IPS-15b (cell line): ENCODE measurements around the gene LRCOL1.

Experiments used
- H3K27me3 ChIP-seq: one replicate; pipeline ENCODE4 v1.6.1; 2013; ENCODE audit warnings: low read length; ENCODE audit not compliant: control insufficient read depth, insufficient read depth
- H3K36me3 ChIP-seq: one replicate; pipeline ENCODE4 v1.6.1; 2013; ENCODE audit warnings: low read length; ENCODE audit not compliant: control insufficient read depth, insufficient read depth
- H3K4me1 ChIP-seq: one replicate; pipeline ENCODE4 v1.6.1; 2013; ENCODE audit warnings: mild to moderate bottlenecking, low read length; ENCODE audit not compliant: control insufficient read depth, insufficient read depth
- H3K4me3 ChIP-seq: one replicate; pipeline ENCODE4 v1.5.1; 2013; ENCODE audit warnings: low read depth, low read length
- H3K9ac ChIP-seq: one replicate; pipeline ENCODE4 v1.6.1; 2013; ENCODE audit warnings: low read depth, mild to moderate bottlenecking, low read length
- H3K9me3 ChIP-seq: one replicate; pipeline ENCODE4 v1.6.1; 2013; ENCODE audit warnings: mild to moderate bottlenecking, low read length; ENCODE audit not compliant: control insufficient read depth, insufficient read depth

Gene LRCOL1

DNA sequence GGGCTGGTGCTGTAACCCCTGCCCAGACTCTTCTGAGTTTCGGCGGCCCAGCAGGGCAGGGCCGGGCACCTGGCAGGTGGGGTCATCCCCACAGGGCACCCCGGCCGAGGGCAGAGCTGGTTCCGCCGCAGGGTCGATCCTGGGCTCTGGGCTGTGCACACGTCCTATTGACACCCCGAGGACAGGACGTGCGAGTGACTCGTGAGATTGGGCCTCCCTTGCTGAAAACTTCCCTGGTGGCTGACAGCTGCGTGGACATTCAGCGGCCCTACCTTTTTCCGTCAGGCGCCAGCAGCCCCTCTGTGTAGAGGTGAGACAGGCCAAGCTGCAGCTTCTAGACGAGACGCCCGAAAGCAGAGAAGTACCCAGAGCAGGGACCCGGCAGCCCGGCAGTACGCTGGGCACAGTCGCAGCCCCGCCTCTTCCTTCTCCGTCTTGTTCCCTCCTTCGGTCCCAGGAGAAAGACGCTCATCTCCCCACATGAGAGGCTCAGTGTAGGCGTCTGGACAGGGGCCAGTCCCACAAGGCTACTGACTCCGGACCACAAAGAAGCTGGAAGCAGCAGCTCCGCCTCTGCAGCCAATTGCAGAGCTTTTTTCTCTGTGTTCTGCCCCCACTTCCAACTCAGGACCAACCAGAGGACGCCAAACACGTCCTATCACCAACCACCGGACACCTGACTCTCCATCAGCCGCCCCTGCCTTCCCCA is at the start of gene LRCOL1:
TSS of gene LRCOL1 (minus strand) at position 532 of the 709 bp plus-strand sequence. CDS start 4,331 bp downstream, outside the sequence.
- no peak within 1 kb of the TSS for H3K4me3 ChIP-seq

DNA sequence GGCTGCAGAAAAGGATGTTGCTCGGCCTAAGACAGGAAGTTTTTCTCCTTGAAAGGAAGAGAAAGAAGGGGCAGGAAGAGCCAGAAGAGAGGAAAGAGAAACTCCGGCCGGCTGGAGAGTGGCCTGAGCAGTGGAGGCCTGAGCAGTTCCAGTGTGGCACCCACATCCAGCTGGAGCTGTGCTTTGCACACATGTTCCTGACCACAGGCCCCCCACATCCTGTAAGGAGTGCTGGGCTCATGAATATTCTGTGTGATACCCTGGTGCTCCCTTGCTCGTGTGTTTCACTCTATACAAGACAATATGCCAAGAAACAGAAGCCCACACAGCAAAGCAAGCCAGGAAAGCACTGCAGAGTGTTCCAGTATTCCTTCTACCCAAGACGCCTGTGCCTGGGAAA is 49.7 kb upstream of the LRCOL1 start:
- peaks cover 76% of the 10 kb centered on the region for H3K36me3 ChIP-seq
- H3K4me3 ChIP-seq, result no peak overlapping the region
- no peaks in the 10 kb centered on the region for H3K9me3 ChIP-seq
- H3K4me1 ChIP-seq, result no peaks in the 10 kb centered on the region
- H3K27me3 ChIP-seq, result no peaks in the 10 kb centered on the region
- no peak overlapping the region for H3K9ac ChIP-seq

More for the DNA sequence above, at the start of gene LRCOL1:
- Histone ChIP-seq H3K9me3 (peaks cover 4% of the 10 kb centered on the region), H3K27me3 (peaks cover 77% of the 10 kb centered on the region), H3K9ac (no peak within 1 kb of the TSS), H3K4me1 (no peaks in the 10 kb centered on the region), H3K36me3 (no peaks in the 10 kb centered on the region)

DNA sequence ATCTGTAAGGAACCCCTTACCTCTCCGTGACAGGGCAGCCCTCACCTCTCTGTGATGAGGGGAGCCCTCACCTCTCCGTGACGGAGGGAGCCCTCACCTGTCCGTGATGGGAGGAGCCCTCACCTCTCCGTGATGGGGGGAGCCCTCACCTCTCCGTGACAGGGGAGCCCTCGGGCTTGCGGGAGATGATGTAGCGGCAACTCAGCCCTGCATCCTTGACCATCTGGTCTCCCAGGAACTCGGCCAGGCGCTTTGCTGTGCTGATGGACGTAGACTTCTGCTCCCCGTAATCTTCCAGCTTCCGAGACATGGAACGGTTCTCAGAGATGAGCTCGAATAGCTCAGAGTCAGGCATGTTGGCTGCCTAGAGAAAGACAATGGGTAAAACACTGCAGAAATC is 48.8 kb upstream of the LRCOL1 start:
- H3K36me3 ChIP-seq, result peaks cover 67% of the 10 kb centered on the region
- H3K27me3 ChIP-seq, result no peaks in the 10 kb centered on the region
- no peak overlapping the region for H3K4me3 ChIP-seq
- no peak overlapping the region for H3K9ac ChIP-seq
- no peaks in the 10 kb centered on the region for H3K4me1 ChIP-seq
- no peaks in the 10 kb centered on the region for H3K9me3 ChIP-seq

DNA sequence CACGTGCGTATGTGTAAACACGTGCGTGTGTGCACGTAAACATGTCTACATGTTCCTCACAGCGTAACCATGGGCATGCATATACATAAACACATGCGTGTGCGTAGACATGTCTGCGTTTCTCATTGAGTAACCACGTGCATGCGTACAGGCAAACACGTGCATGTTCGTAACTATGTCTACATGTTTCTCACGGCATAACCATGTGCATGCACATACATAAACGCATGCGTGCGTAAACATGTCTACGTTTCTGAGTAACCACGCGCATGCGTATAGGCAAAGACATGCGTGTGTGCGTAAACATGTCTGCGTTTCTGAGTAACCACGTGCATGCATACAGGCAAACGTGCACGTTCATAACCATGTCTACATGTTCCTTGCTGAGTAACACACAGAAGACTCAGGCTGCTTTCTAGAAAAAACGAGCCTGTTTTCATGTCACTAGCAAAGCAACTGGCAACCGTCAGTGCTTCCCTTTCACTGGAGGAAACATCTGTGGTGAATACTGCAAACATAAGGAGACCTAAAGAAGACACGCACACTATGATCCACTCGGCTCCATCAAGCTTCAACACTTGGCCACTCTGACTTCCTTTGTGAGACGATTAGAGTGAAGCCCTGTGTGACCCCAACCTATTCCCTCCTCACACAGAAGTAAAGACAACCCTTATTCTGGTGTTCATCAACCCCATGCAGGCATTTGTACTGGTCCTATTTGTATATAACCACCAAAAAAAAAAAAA is 47.9 kb upstream of the LRCOL1 start:
- no peaks in the 10 kb centered on the region for H3K9me3 ChIP-seq
- H3K9ac ChIP-seq, result no peak overlapping the region
- H3K27me3 ChIP-seq, result no peaks in the 10 kb centered on the region
- H3K36me3 ChIP-seq, result peaks cover 59% of the 10 kb centered on the region
- no peaks in the 10 kb centered on the region for H3K4me1 ChIP-seq
- H3K4me3 ChIP-seq, result no peak overlapping the region

DNA sequence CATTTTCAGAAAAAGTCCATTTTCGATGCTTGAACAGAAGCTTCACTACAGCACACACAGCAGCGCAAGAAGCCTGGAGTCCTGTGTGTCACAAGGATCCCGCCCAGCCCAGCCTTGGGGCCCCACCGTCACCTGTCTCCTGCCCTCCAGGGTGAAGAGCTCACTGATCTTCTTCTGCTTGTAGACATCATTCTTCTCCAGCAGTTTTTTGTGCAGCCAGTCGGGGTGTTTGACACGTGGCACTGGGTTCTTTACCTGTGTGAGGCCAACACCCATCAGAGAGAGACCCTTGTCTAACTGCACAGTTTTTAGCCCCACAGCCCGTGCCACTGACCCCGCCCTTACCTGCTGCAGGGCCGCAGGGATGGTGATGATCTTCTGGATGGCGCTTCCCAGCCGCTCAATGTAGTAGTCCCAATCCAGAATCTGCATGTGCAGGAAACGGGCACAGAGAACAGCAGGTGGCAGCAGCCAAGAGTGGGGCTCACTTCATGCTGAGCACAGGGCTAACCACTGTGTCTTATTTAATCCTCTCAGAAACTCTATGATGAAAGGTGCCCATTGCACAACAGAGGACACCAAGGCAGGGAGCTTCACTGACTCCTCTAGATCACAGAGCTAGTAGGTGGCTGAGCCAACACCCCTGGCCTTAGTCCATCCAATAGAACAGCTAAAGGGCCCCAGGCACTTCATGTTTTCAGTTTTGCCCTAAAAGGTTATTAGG is 46.8 kb upstream of the LRCOL1 start:
- Histone ChIP-seq H3K27me3 (no peaks in the 10 kb centered on the region), H3K36me3 (peaks cover 56% of the 10 kb centered on the region), H3K4me3 (no peak overlapping the region), H3K9me3 (no peaks in the 10 kb centered on the region), H3K9ac (no peak overlapping the region), H3K4me1 (no peaks in the 10 kb centered on the region)

DNA sequence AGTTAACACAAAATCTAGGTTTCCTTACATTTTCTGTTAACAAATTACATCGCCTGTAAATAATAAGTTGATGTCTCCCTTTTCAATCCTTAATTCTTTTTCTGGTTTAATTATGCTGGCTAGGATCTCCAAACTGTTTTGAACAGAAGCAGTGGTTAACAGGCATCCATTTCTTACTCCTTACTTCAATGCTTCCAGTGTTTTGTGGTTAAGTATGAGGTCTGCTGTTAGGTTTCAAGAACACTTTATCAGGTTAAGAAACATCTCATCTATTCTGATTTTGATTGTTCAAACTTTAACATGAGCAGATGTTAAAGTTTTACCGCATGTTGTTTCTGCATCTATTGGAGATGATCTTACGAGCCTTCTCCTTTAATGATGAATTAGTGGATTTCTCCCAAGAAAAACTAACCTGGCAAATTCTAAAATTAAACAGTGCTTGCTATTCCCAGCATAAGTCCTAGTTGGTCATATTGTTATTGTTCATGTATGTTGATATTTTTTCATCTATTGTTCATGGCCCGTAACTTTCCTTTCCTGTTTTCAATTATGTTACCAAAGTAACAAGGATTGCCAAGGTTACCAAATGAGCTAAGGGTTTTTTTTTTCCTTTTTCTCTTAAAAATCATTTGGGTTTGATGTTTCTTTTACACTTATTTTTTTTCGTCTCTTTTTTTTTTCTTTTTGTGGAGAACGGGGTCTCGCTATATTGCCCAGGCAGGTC is 43.3 kb upstream of the LRCOL1 start:
- Histone ChIP-seq H3K9ac (no peak overlapping the region), H3K4me1 (no peaks in the 10 kb centered on the region), H3K4me3 (no peak overlapping the region), H3K36me3 (peaks cover 45% of the 10 kb centered on the region), H3K9me3 (no peaks in the 10 kb centered on the region), H3K27me3 (no peaks in the 10 kb centered on the region)

DNA sequence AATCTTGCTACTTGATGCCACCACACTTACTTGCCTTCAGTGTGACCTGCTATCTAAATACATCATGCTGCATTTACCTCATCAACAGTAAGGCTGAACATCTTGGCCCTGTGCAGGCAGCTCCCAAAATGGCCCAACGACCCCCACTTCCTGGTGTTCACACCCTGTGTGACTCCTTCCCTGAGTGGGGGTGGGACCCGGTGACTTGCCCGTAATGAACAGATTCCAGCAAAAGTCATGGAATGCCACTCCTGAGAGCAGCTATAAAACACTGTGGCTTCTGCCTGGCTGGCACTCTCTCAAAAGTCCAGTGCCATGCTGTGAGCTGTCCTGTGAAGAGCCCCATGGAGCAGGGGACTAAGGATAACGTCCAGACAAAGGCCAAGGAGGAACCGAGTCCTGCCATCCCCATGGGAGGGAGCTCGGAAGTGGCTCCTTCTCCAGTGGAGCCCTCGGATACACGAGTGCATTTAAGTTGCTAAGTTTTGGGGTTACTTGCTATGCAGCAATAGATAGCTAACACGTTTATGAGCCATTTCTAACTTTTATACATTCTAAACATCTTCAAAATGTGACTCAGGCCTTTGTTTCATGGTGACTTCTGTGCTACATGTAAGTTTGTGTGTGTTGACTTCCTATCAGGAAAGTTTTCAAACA is 41.2 kb upstream of the LRCOL1 start:
- no peaks in the 10 kb centered on the region for H3K9me3 ChIP-seq
- no peak overlapping the region for H3K9ac ChIP-seq
- no peaks in the 10 kb centered on the region for H3K27me3 ChIP-seq
- H3K4me3 ChIP-seq, result no peak overlapping the region
- peaks cover 37% of the 10 kb centered on the region for H3K36me3 ChIP-seq
- no peaks in the 10 kb centered on the region for H3K4me1 ChIP-seq

DNA sequence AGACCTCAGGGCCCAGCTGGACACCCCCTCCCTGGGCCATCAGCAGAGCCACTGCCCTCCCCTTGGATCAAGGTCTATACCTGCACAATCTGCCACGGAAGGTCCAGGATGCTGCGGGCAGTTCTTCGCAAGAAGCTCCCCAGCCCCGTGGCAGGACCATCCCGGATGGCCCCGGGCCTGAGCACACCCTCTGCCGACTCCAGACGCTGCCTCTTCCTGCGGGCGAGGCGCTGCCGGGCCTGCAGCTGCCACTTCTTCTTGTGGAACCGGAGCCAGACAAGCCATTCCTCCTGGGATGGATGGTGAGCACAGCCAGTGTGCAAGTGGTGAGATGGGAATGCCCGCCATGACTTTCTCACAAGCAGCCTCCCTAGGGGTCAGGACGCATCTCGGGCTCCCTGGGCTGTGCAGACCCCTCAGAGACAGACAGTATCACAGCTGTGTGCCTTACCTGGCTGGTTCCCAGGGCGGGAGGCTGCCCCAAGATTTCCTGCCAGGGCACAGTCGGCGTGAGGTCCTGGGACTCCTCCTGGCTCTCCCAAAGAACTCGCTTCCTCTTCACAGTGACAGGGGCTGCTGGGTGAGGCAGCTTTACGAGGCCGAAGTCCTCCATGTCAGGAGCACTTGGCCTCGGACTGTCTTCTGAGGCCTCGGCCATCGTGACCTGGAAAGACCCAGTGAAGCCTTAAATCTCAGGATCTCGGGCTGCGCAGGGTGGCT is 39.0 kb upstream of the LRCOL1 start:
- Histone ChIP-seq H3K4me3 (no peak overlapping the region), H3K27me3 (no peaks in the 10 kb centered on the region), H3K4me1 (no peaks in the 10 kb centered on the region), H3K9ac (no peak overlapping the region), H3K36me3 (peaks cover 43% of the 10 kb centered on the region), H3K9me3 (no peaks in the 10 kb centered on the region)

DNA sequence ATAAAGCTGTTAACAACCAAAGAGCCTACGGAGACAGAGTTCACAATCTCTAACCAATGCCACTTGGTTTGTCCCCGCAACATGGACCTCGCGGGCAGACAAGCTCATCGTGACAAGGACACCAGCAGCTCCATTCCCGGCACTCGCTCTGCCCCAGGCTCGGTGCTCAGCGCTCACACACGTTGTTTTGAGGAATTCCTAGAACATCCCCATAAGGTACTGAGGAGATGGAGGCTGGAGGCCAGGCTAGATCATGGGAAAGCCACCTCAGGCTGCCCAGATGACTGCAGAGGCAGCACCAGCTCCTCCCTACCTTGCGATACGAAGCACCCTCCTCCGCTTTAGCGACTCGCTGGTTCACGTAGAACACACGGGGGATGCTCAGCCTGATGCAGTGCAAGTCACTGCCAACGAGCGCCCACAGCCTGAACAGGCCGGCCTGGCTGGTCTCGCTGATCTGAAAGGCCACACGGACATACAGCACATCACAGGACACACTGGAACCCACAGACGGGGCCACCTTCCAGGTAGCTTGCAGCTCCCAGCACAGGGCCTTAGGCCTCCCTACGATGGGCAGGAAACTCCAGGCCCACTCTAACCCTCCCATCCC is 38.3 kb upstream of the LRCOL1 start:
- H3K4me3 ChIP-seq, result no peak overlapping the region
- H3K4me1 ChIP-seq, result no peaks in the 10 kb centered on the region
- H3K9ac ChIP-seq, result no peak overlapping the region
- H3K27me3 ChIP-seq, result no peaks in the 10 kb centered on the region
- H3K36me3 ChIP-seq, result peaks cover 47% of the 10 kb centered on the region
- H3K9me3 ChIP-seq, result no peaks in the 10 kb centered on the region

DNA sequence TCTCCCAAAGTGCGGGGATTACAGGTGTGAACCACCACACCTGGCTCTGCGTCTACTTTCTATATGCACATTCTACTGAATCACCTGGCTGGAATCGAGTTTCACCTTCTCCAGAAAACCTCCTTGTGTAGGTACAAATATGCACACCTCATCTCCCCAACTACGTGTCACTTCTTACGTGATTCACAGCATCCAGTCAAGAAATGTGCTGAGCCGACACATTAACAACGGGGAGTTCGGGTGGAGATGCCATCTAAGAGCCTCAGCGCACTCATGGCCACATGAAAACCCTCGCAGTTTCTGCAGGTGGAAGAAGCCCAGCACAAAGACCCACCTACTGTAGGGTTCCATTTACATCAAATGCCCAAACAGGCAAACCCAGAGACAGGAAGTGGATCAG is 37.5 kb upstream of the LRCOL1 start:
- Histone ChIP-seq H3K4me3 (no peak overlapping the region), H3K9me3 (no peaks in the 10 kb centered on the region), H3K4me1 (no peaks in the 10 kb centered on the region), H3K9ac (no peak overlapping the region), H3K36me3 (peaks cover 56% of the 10 kb centered on the region), H3K27me3 (no peaks in the 10 kb centered on the region)
